ENCODE results near the gene CPA5. TPM values are rescaled to one million over a fixed set of nuclear protein-coding genes. Genes with fewer than 3 reads are reported as not detected.

The CPA5 gene
- total RNA-seq, 1 experiment from 2014 or later = not detected

DNA sequence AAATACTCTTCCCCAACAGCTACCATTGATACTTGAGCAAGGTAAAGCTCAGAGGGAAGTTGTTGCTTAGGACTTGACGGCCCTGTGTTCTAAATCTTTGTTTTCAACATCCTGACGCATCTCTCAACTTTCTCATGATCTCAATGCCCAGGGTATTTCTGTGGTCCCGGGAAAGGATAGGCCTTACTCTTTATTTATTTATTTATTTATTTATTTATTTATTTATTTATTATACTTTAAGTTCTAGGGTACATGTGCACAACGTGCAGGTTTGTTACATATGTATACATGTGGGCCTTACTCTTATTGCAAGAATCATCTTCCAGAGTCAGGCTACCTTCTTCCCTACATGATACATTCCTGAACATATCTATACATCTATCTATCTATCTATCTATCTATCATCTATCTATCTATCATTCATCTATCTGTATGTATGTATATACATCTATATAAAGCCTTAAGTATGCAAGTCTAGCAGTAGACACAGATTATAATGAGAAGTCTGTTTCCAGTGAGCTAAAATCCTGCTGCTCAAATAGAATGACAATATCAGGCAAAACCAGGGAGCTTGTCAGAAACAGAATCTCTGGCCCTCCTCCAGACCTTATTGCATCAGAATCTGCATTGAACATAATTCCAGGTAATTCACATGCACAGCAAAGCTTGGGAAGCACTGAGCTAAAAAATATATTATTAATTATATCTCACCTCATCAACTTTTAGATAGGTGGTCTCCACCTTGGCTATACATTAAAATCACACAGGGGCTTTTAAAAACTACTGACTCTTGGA lies 12.2 kb upstream of the CPA5 start:
- H2AFZ ChIP-seq (ENCODE audit: low read length) = no peak overlapping the region
- POLR2A ChIA-PET (ENCODE audit: unreplicated experiment) = no interaction called here
- intact Hi-C loops (cut with micrococcal nuclease) = no loop called here
- H3K79me2 ChIP-seq (ENCODE audit: low read length) = no peaks in the 10 kb centered on the region
- CTCF ChIA-PET = no interaction called here
- H3K9me3 ChIP-seq (ENCODE audit: low read length) = no peaks in the 10 kb centered on the region
- H3F3A ChIP-seq (ENCODE audit: low read length, unreplicated experiment) = no peaks in the 10 kb centered on the region
- H3K9ac ChIP-seq (ENCODE audit: low read length) = no peak overlapping the region
- BruUV-seq (replicated peaks) = no TSS peak
- H3K36me3 ChIP-seq (ENCODE audit: low read depth, low read length) = no peaks in the 10 kb centered on the region
- H3K4me2 ChIP-seq (ENCODE audit: low read length) = no peak overlapping the region
- DNase-seq = no peak
- H4K20me1 ChIP-seq (ENCODE audit: low read length) = no peaks in the 10 kb centered on the region
- no peak for TF ChIP-seq EZH2phosphoT487 (IDR thresholded peaks at IDR 0.05; ENCODE audit: borderline replicate concordance, low read length)
- TF ChIP-seq EZH2 (IDR thresholded peaks at IDR 0.05; ENCODE audit: low read length, unreplicated experiment) = no peak
- TF ChIP-seq, protein P1, sequence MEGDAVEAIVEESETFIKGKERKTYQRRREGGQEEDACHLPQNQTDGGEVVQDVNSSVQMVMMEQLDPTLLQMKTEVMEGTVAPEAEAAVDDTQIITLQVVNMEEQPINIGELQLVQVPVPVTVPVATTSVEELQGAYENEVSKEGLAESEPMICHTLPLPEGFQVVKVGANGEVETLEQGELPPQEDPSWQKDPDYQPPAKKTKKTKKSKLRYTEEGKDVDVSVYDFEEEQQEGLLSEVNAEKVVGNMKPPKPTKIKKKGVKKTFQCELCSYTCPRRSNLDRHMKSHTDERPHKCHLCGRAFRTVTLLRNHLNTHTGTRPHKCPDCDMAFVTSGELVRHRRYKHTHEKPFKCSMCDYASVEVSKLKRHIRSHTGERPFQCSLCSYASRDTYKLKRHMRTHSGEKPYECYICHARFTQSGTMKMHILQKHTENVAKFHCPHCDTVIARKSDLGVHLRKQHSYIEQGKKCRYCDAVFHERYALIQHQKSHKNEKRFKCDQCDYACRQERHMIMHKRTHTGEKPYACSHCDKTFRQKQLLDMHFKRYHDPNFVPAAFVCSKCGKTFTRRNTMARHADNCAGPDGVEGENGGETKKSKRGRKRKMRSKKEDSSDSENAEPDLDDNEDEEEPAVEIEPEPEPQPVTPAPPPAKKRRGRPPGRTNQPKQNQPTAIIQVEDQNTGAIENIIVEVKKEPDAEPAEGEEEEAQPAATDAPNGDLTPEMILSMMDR (conservative IDR thresholded peaks at IDR 0.05; ENCODE audit: low read depth, low read length) = no peak
- no peaks in the 10 kb centered on the region for H3K27me3 ChIP-seq (ENCODE audit: low read length)
- H3K9me2 ChIP-seq (replicated peaks; ENCODE audit: low read length) = no peaks in the 10 kb centered on the region
- H3K4me1 ChIP-seq (ENCODE audit: insufficient read depth, low read length) = no peaks in the 10 kb centered on the region
- no peak for ATAC-seq
- H3K27ac ChIP-seq (ENCODE audit: low read length) = no peak overlapping the region
- no peak overlapping the region for H3K4me3 ChIP-seq (ENCODE audit: low read length)

DNA sequence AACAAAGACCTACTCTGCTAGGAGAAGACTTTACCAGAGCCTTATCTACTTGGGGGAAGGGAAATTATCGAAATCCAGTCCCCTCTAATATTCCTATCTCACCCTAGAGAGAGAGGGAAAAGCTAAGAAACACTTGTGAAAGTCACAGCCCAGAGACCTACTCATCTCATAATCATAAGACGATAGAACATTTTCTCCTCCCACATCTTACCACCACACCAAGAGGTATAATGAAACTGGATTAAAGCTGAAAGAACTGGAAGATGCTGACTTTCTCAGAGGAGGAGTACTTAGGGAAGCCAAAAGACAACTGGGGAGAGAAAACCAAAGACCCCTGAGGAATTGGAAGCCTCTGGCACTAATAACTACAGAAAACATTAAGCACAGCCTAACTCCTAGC lies 10.8 kb upstream of the CPA5 start:
- DNase-seq = no peak
- CTCF ChIA-PET = no interaction called here
- no peaks in the 10 kb centered on the region for H3K9me3 ChIP-seq (ENCODE audit: low read length)
- no peaks in the 10 kb centered on the region for H3K27me3 ChIP-seq (ENCODE audit: low read length)
- H3K9ac ChIP-seq (ENCODE audit: low read length) = no peak overlapping the region
- POLR2A ChIA-PET (ENCODE audit: unreplicated experiment) = no interaction called here
- H3K79me2 ChIP-seq (ENCODE audit: low read length) = no peaks in the 10 kb centered on the region
- H3K4me2 ChIP-seq (ENCODE audit: low read length) = no peak overlapping the region
- intact Hi-C loops (cut with micrococcal nuclease) = no loop called here
- BruUV-seq (replicated peaks) = no TSS peak
- no peak overlapping the region for H3K4me3 ChIP-seq (ENCODE audit: low read length)
- no peaks in the 10 kb centered on the region for H3K4me1 ChIP-seq (ENCODE audit: insufficient read depth, low read length)
- H4K20me1 ChIP-seq (ENCODE audit: low read length) = no peaks in the 10 kb centered on the region
- no peak overlapping the region for H3K27ac ChIP-seq (ENCODE audit: low read length)
- no peak overlapping the region for H2AFZ ChIP-seq (ENCODE audit: low read length)
- no peak for ATAC-seq
- no peak for TF ChIP-seq EZH2 (IDR thresholded peaks at IDR 0.05; ENCODE audit: low read length, unreplicated experiment)
- TF ChIP-seq, protein P1 (conservative IDR thresholded peaks at IDR 0.05; ENCODE audit: low read depth, low read length) = no peak
- no peak for TF ChIP-seq EZH2phosphoT487 (IDR thresholded peaks at IDR 0.05; ENCODE audit: borderline replicate concordance, low read length)
- no peaks in the 10 kb centered on the region for H3K9me2 ChIP-seq (replicated peaks; ENCODE audit: low read length)
- H3K36me3 ChIP-seq (ENCODE audit: low read depth, low read length) = no peaks in the 10 kb centered on the region
- no peaks in the 10 kb centered on the region for H3F3A ChIP-seq (ENCODE audit: low read length, unreplicated experiment)

DNA sequence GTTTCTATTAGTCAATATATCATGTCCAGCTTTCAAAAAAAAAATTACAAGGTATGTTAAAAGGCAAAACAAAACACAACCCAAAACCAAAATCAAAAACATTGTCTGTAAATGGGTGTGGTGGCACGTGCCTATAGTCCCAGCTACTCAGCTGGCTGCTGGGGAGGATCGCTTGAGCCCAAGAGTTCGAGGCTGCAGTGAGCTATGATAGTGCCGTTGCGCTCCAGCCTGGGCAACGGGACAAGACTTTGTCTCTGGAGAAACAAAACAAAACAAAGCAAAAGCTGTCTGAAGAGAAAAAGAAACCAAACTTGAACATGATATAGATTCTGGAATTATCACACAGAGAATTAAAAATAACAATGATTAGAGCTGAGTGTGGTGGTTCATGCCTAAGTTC lies 10.3 kb upstream of the CPA5 start:
- intact Hi-C loops (cut with micrococcal nuclease) = no loop called here
- no peaks in the 10 kb centered on the region for H3K36me3 ChIP-seq (ENCODE audit: low read depth, low read length)
- H2AFZ ChIP-seq (ENCODE audit: low read length) = no peak overlapping the region
- TF ChIP-seq EZH2 (IDR thresholded peaks at IDR 0.05; ENCODE audit: low read length, unreplicated experiment) = no peak
- no peak for TF ChIP-seq EZH2phosphoT487 (IDR thresholded peaks at IDR 0.05; ENCODE audit: borderline replicate concordance, low read length)
- TF ChIP-seq, protein P1 (conservative IDR thresholded peaks at IDR 0.05; ENCODE audit: low read depth, low read length) = no peak
- no peak overlapping the region for H3K4me3 ChIP-seq (ENCODE audit: low read length)
- no peak overlapping the region for H3K4me2 ChIP-seq (ENCODE audit: low read length)
- H3K9ac ChIP-seq (ENCODE audit: low read length) = no peak overlapping the region
- DNase-seq (no peak), ATAC-seq (no peak)
- no TSS peak for BruUV-seq (replicated peaks)
- no peaks in the 10 kb centered on the region for H3K27me3 ChIP-seq (ENCODE audit: low read length)
- no peak overlapping the region for H3K27ac ChIP-seq (ENCODE audit: low read length)
- no peaks in the 10 kb centered on the region for H3K79me2 ChIP-seq (ENCODE audit: low read length)
- no peaks in the 10 kb centered on the region for H3K9me3 ChIP-seq (ENCODE audit: low read length)
- no peaks in the 10 kb centered on the region for H3F3A ChIP-seq (ENCODE audit: low read length, unreplicated experiment)
- no peaks in the 10 kb centered on the region for H3K9me2 ChIP-seq (replicated peaks; ENCODE audit: low read length)
- POLR2A ChIA-PET (ENCODE audit: unreplicated experiment) = no interaction called here
- CTCF ChIA-PET = no interaction called here
- H3K4me1 ChIP-seq (ENCODE audit: insufficient read depth, low read length) = no peaks in the 10 kb centered on the region
- no peaks in the 10 kb centered on the region for H4K20me1 ChIP-seq (ENCODE audit: low read length)
